GM20000 (cell line): Measurements from ENCODE around the gene FLYWCH1.

Experiments used
- DNase-seq: peaks from one replicate; pipeline ENCODE4 v3.0.0; 2012; ENCODE audit warnings: low spot score
- TF ChIP-seq, protein P1 (sequence below): IDR thresholded peaks from 2 replicates; pipeline ENCODE4 v1.5.1; 2012; ENCODE audit warnings: mild to moderate bottlenecking, control low read depth; ENCODE audit errors: extremely low read depth, missing control alignments

FLYWCH1 gene

DNA sequence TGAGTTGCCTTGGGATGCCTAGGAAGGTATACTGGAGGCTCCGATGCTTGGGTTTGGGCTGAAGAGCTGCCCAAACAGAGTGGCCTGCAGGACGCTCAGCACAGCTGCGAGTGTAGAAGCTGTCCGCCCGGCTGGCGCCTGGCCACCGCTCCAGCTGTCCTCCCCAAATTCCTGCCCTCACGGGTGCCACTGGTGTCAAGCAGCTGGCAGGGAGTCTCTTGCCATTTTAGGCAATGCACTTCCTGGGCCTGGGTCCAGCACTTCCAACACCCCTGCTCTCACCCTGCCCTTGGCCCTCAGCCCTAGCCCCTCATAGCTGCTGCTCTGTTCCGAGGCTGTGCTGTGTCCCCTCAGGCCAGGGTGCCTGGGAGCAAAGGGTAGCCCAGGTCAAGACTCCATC is 73.7 kb downstream of the FLYWCH1 start:
- TF ChIP-seq, protein P1, sequence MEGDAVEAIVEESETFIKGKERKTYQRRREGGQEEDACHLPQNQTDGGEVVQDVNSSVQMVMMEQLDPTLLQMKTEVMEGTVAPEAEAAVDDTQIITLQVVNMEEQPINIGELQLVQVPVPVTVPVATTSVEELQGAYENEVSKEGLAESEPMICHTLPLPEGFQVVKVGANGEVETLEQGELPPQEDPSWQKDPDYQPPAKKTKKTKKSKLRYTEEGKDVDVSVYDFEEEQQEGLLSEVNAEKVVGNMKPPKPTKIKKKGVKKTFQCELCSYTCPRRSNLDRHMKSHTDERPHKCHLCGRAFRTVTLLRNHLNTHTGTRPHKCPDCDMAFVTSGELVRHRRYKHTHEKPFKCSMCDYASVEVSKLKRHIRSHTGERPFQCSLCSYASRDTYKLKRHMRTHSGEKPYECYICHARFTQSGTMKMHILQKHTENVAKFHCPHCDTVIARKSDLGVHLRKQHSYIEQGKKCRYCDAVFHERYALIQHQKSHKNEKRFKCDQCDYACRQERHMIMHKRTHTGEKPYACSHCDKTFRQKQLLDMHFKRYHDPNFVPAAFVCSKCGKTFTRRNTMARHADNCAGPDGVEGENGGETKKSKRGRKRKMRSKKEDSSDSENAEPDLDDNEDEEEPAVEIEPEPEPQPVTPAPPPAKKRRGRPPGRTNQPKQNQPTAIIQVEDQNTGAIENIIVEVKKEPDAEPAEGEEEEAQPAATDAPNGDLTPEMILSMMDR: no peak
- no peak for DNase-seq

DNA sequence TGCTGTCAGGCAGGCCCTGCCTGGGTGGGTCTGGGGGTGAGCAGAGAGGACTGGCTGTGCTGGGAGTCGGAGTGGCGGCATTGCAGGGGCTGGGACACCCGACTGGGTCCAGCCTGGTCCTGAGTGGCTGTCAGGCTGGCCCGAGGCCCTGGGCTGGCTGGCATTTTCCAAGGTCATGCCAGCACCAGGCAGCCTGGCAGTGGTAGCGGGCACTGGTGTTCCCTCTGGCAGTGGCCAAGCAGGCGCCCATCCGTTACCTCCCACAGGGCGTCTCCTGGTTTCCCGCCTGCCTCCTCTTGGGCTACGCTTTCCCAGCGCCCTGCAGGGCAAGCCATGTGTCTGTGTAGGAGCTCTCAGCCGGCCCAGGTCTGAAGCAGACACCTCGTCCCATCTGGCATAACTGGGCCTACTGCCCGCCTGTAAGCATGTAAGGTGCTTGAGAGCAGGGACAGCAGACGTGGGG is 74.2 kb downstream of the FLYWCH1 start:
- TF ChIP-seq, protein P1: no peak
- no peak for DNase-seq

DNA sequence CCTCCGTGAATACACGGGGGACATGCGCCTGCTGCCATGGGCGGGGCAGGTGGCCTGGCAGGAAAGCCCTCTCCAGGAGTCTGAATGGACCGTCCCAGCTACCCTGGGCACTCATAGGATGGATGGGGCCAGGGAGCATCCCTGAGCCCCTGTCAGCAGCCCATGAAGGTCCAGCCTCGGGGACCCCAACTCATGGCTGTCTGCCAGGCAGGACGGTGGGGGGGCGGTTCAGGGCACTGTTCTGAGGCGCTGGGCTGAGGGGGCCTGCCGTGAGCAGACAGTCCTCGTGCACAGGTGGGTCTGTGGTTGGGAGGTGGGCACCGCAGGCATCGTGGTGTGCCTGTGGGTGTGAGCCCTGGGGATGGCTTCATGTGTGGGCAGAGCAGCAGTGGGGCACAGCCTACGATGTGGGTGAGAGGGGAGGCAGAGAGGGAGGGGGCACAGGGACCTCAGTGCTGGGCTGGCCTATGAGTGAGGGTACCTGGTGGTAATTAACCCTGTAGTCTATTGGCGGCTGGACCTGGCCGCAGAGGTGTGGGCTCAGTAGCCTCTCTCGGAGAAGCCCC is 75.0 kb downstream of the FLYWCH1 start:
- TF ChIP-seq, protein P1: no peak
- DNase-seq: no peak

DNA sequence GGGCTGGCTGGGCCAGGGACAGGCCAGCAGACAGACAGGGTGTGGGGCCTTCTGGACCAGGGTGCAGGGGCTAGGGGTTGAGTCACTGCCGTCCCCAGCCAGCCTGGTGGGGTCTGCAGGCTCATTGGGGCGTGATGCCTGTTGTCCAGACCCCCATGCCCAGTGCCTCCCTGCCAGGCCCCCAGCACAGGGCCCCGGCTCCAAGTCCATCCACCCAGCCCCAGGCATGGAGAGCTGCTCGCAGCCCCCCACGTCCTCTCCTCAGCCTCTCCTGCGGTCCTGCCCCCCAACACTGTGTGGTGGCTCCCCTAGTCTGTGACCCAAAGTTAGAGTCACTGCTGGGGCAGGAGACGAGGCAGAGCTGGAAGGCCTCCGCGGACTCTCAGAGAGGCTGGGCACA is 75.6 kb downstream of the FLYWCH1 start:
- no peak for DNase-seq
- TF ChIP-seq, protein P1: no peak

DNA sequence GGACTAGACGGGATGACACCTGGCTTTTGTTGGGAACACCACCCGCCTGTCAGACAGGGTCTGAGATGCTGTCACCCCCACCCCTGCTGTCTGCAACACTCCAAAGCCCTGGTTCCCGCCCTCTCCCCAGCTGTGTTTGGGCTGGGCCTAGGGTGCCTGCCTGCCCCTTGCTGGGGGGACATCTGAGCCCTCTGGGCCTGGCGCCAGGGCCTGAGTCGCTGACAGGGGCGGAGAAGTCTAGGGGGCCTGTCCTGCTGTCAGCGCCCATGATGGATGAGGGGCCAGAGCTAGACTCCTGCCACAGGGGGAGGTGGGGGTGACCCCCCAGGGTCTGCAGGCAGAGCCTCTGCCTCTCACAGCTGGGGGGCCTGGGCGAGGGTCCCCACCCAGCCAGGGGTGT is 76.1 kb downstream of the FLYWCH1 start:
- TF ChIP-seq, protein P1: no peak
- no peak for DNase-seq

DNA sequence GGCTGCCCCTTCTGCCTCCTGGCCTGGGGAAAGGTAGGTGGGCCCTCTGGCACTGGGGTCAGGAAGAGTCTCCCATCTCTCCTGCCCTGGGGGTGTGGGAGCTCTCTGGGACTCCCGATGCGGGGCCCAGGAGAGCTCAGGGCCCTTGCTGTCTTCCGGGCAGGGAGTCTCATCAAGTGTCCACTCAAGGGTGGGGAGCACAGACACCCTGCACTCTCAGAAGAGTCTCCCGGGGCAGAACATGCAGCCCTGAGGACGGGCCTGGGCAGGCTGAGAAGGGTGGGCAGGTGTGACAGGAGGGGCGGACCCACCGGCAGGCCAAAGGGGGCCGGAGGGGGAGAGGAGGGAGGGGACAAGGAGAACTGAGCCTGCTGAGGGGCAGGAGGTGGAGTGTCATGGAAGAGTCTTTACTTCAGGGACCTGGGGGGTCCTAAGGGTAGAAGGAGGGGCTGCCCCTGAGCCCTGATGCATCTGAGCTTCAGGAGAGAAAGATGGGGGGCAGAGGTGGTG is 76.9 kb downstream of the FLYWCH1 start:
- no peak for DNase-seq
- TF ChIP-seq, protein P1: no peak

DNA sequence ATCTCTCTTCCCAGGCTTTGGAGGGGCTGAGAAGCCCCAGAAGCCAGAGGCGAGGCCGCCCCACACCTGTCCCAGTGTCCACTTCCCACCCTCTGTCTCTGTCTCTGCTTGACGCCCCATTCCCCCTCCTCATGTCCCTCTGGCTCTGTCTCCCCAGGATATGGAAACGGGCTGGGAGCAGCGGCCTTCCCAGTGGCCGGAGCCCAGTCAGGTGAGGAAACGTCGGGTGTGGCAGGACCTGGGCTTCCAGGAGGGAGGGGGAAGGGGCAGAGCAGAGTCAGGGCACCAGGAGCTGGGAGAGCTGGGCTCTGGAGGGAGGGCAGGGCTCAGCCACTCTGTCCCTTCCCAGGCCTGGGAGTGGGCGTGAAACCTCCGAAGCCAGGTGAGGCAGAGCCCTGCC is 79.2 kb downstream of the FLYWCH1 start:
- TF ChIP-seq, protein P1: no peak
- no peak for DNase-seq
